HCT116 (cell line): ENCODE measurements around the gene MUC15. TPM values are rescaled to one million over a fixed set of nuclear protein-coding genes. Genes with fewer than 3 reads are reported as not detected.

ENCODE experiments used
- ATAC-seq: fragments of 200-7000 bp; cut with Tn5 transposase; 2 replicates; pipeline ENCODE4 v1.9.1; 2020; ENCODE audit warnings: mild to moderate bottlenecking, moderate library complexity
- BruUV-seq: library from RNA; stranded (reverse); fragments of 400-500 nt; replicated peaks from 2 replicates; lab custom pipeline; 2021; lab: Mats Ljungman, UMichigan
- CTCF ChIA-PET: fragments of 300-600 bp; sonication (Branson Sonifier 250); formaldehyde crosslinking; loops from one replicate; lab custom pipeline; 2021; ENCODE audit warnings: antibody characterized with exemption; lab: Charles Lee
- POLR2A ChIA-PET: fragments of 300-600, 350-600 bp; sonication (Branson Sonifier 250); formaldehyde crosslinking; loops from one replicate; lab custom pipeline; 2021; ENCODE audit warnings: antibody characterized with exemption; lab: Charles Lee
- RAD21 ChIA-PET, 2 experiments: fragments of 300-600 bp; sonication (Branson Sonifier 250); formaldehyde crosslinking; loops; one replicate each; lab custom pipeline; 2023; ENCODE audit warnings: low total read pairs in 2 of 2; ENCODE audit not compliant: uncharacterized antibody in 2 of 2, unreplicated experiment in 2 of 2, low non-redundant PET in 1 of 2; lab: Charles Lee
- DNase-seq: peaks from one replicate; pipeline ENCODE4 v3.0.0-alpha.2; 2010; ENCODE audit warnings: low read depth, low spot score
- H2AFZ ChIP-seq: fragments of 200-600 bp; shearing (Covaris generic), sonication (generic); 2 replicates; pipeline ENCODE4 v1.6.1; 2017; ENCODE audit warnings: low read depth, mixed run types, mixed read lengths, antibody characterized with exemption, low read length; ENCODE audit not compliant: poor library complexity, severe bottlenecking
- H3K27ac ChIP-seq: 2 replicates; pipeline ENCODE4 v1.5.1; 2012; ENCODE audit warnings: low read depth, low read length
- H3K27me3 ChIP-seq: fragments of 200-600 bp; sonication (generic); 2 replicates; pipeline ENCODE4 v1.6.1; 2016; ENCODE audit warnings: mixed run types, low read length, mixed read lengths; ENCODE audit not compliant: insufficient read depth
- H3K36me3 ChIP-seq, 2 experiments: fragments of 200-500 bp in 1 of 2; fragments of 200-600 bp in 1 of 2; sonication (Bioruptor generic) in 1 of 2; sonication (generic) in 1 of 2; 2 replicates each; pipeline versions ENCODE4 v1.5.1 to v1.6.1; 2014 to 2016; ENCODE audit warnings: low read length in 2 of 2, inconsistent platforms in 1 of 2, mixed read lengths in 1 of 2, mixed run types in 1 of 2; ENCODE audit not compliant: insufficient read depth in 2 of 2, control insufficient read depth in 1 of 2
- H3K4me1 ChIP-seq, 2 experiments: fragments of 200-600 bp in 1 of 2; sonication (generic) in 1 of 2; 2 replicates each; pipeline versions ENCODE4 v1.5.1 to v1.6.1; 2012 to 2017; ENCODE audit warnings: low read length in 2 of 2, inconsistent platforms in 1 of 2, mild to moderate bottlenecking in 1 of 2, mixed read lengths in 1 of 2, mixed run types in 1 of 2, moderate library complexity in 1 of 2; ENCODE audit not compliant: insufficient read depth in 2 of 2, control insufficient read depth in 1 of 2
- H3K4me2 ChIP-seq: fragments of 200-600 bp; sonication (generic); 2 replicates; pipeline ENCODE4 v1.6.1; 2017; ENCODE audit warnings: mixed run types, low read length, mixed read lengths
- H3K4me3 ChIP-seq, 2 experiments: fragments of 200-600 bp in 1 of 2; sonication (generic) in 1 of 2; replicated peaks in 1 of 2; 2 replicates each; pipeline ENCODE4 v1.5.1; 2011 to 2016; ENCODE audit warnings: low read length in 2 of 2, control low read depth in 1 of 2, low read depth in 1 of 2, mild to moderate bottlenecking in 1 of 2, mixed read lengths in 1 of 2, mixed run types in 1 of 2
- H3K79me2 ChIP-seq: fragments of 200-600 bp; sonication (generic); 2 replicates; pipeline ENCODE4 v1.6.1; 2017; ENCODE audit warnings: mild to moderate bottlenecking, mixed run types, low read length, moderate library complexity, mixed read lengths; ENCODE audit not compliant: insufficient read depth
- H3K9ac ChIP-seq: fragments of 200-600 bp; sonication (generic); 2 replicates; pipeline ENCODE4 v1.6.1; 2016; ENCODE audit warnings: low read length, mixed read lengths
- H3K9me2 ChIP-seq: fragments of 200-600 bp; sonication (generic), shearing (Covaris generic); 2 replicates; pipeline ENCODE4 v1.6.1; 2017; ENCODE audit warnings: mixed run types, mild to moderate bottlenecking, moderate library complexity; ENCODE audit not compliant: insufficient read depth
- H3K9me3 ChIP-seq, 2 experiments: fragments of 200-500 bp in 1 of 2; fragments of 200-600 bp in 1 of 2; sonication (Bioruptor generic) in 1 of 2; sonication (generic) in 1 of 2; 2 replicates each; pipeline ENCODE4 v1.6.1; 2014 to 2017; ENCODE audit warnings: low read length in 2 of 2, mixed read lengths in 2 of 2, inconsistent platforms in 1 of 2, low read depth in 1 of 2, mild to moderate bottlenecking in 1 of 2, mixed run types in 1 of 2, moderate library complexity in 1 of 2; ENCODE audit not compliant: control insufficient read depth in 1 of 2, insufficient read depth in 1 of 2
- H4K20me1 ChIP-seq: fragments of 200-600 bp; sonication (generic), shearing (Covaris generic); 2 replicates; pipeline ENCODE4 v1.6.1; 2017; ENCODE audit warnings: mixed run types, mild to moderate bottlenecking, moderate library complexity; ENCODE audit not compliant: insufficient read depth
- CBX3 ChIP-seq: IDR thresholded peaks from 2 replicates; pipeline ENCODE4 v1.6.1; 2012; ENCODE audit warnings: low read depth
- CEBPB ChIP-seq: IDR thresholded peaks from 2 replicates; pipeline ENCODE4 v1.6.1; 2012; ENCODE audit warnings: low read depth
- ELF1 ChIP-seq: IDR thresholded peaks from 2 replicates; pipeline ENCODE4 v1.6.1; 2012; ENCODE audit warnings: low read depth, borderline replicate concordance
- EZH2 ChIP-seq: fragments of 200-600 bp; sonication (generic); IDR thresholded peaks from 2 replicates; pipeline ENCODE4 v1.6.1; 2017; ENCODE audit warnings: antibody characterized with exemption, mixed run types
- EZH2phosphoT487 ChIP-seq: fragments of 200-600 bp; IDR thresholded peaks from 2 replicates; pipeline ENCODE4 v1.6.1; 2018; ENCODE audit warnings: antibody characterized with exemption, borderline replicate concordance
- FOSL1 ChIP-seq: IDR thresholded peaks from 2 replicates; pipeline ENCODE4 v1.6.1; 2012; ENCODE audit warnings: low read depth
- JUND ChIP-seq: IDR thresholded peaks from 2 replicates; pipeline ENCODE4 v1.6.1; 2012
- MAX ChIP-seq: IDR thresholded peaks from 2 replicates; pipeline ENCODE4 v1.6.1; 2012
- POLR2A ChIP-seq: IDR thresholded peaks from 2 replicates; pipeline ENCODE4 v1.7.0; 2011; ENCODE audit warnings: borderline replicate concordance; ENCODE audit not compliant: insufficient read depth, insufficient read length; ENCODE audit errors: extremely low read depth
- POLR2AphosphoS5 ChIP-seq: IDR thresholded peaks from 2 replicates; pipeline ENCODE4 v1.6.1; 2011; ENCODE audit warnings: mild to moderate bottlenecking, low read depth, low read length, moderate library complexity
- RAD21 ChIP-seq: IDR thresholded peaks from 2 replicates; pipeline ENCODE4 v1.6.1; 2012; ENCODE audit warnings: low read depth, mild to moderate bottlenecking
- SIN3A ChIP-seq: IDR thresholded peaks from 2 replicates; pipeline ENCODE4 v1.6.1; 2012; ENCODE audit warnings: low read depth
- SRF ChIP-seq: IDR thresholded peaks from 2 replicates; pipeline ENCODE4 v1.6.1; 2012; ENCODE audit warnings: low read depth
- ZFX ChIP-seq: fragments of 450-650 bp; IDR thresholded peaks from 2 replicates; pipeline ENCODE4 v1.6.1; 2017
- ZNF274 ChIP-seq: fragments of 200-500 bp; sonication (Bioruptor generic); IDR thresholded peaks from 2 replicates; pipeline ENCODE4 v1.6.1; 2014; ENCODE audit warnings: mild to moderate bottlenecking, low read depth, low read length, inconsistent platforms
- intact Hi-C: fragments of 100-400 bp; cut with micrococcal nuclease; formaldehyde crosslinking; loops from 2 replicates; pipeline ENCODE4 v1.10.0; 2022
- total RNA-seq: library from RNA; stranded (reverse); gene quantifications from one replicate; pipeline ENCODE4 v1.2.1, GENCODE V29; 2021; ENCODE audit not compliant: unreplicated experiment
- TF ChIP-seq, protein P1 (sequence below): IDR thresholded peaks from 2 replicates; pipeline ENCODE4 v1.6.1; 2011; ENCODE audit warnings: mild to moderate bottlenecking, low read length, moderate library complexity; ENCODE audit not compliant: insufficient replicate concordance; ENCODE audit errors: extremely low read depth
- TF ChIP-seq, protein P2 (sequence below), 3 experiments: fragments of 200-600 bp in 1 of 3; sonication (generic) in 1 of 3; IDR thresholded peaks in 2 of 3; conservative IDR thresholded peaks in 1 of 3; 2 replicates each; pipeline ENCODE4 v1.5.1; 2012 to 2017; ENCODE audit warnings: low read depth in 2 of 3, low read length in 2 of 3, antibody characterized with exemption in 1 of 3, borderline replicate concordance in 1 of 3, control low read depth in 1 of 3, mild to moderate bottlenecking in 1 of 3, mixed read lengths in 1 of 3, mixed run types in 1 of 3, moderate library complexity in 1 of 3; ENCODE audit not compliant: insufficient read depth in 1 of 3
- TF ChIP-seq, protein P3 (sequence below): IDR thresholded peaks from 2 replicates; pipeline ENCODE4 v1.6.1; 2012
- TF ChIP-seq, protein P4 (sequence below): IDR thresholded peaks from 2 replicates; pipeline ENCODE4 v1.6.1; 2012; ENCODE audit warnings: low read depth

The MUC15 gene
- total RNA-seq, 1 experiment from 2014 or later = not detected

- Histone ChIP-seq H3K27ac (no peak overlapping the region), H2AFZ (no peak overlapping the region), H3K79me2 (no peaks in the 10 kb centered on the region), H3K4me2 (no peak overlapping the region), H3K9ac (no peak overlapping the region), H3K9me2 (no peaks in the 10 kb centered on the region), H4K20me1 (no peaks in the 10 kb centered on the region), H3K27me3 (no peaks in the 10 kb centered on the region), H3K4me3 (no peak overlapping the region), H3K9me3 (peaks cover 0 to 7% of the 10 kb centered on the region in 2 experiments; a peak in 3 of 4 replicates), H3K4me1 (no peaks in the 10 kb centered on the region), H3K36me3 (no peaks in the 10 kb centered on the region; a peak in 1 of 4 replicates)
- ChIA-PET RAD21 (no interaction called here), POLR2A (no interaction called here), CTCF (no interaction called here)
- DNase-seq = no peak
- no peak for TF ChIP-seq ELF1
- no peak for TF ChIP-seq EZH2phosphoT487
- TF ChIP-seq, protein P1, sequence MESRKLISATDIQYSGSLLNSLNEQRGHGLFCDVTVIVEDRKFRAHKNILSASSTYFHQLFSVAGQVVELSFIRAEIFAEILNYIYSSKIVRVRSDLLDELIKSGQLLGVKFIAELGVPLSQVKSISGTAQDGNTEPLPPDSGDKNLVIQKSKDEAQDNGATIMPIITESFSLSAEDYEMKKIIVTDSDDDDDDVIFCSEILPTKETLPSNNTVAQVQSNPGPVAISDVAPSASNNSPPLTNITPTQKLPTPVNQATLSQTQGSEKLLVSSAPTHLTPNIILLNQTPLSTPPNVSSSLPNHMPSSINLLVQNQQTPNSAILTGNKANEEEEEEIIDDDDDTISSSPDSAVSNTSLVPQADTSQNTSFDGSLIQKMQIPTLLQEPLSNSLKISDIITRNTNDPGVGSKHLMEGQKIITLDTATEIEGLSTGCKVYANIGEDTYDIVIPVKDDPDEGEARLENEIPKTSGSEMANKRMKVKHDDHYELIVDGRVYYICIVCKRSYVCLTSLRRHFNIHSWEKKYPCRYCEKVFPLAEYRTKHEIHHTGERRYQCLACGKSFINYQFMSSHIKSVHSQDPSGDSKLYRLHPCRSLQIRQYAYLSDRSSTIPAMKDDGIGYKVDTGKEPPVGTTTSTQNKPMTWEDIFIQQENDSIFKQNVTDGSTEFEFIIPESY = no peak
- no peak for TF ChIP-seq JUND
- TF ChIP-seq RAD21 = no peak
- no peak for TF ChIP-seq ZNF274
- no peak for TF ChIP-seq EZH2
- TF ChIP-seq CEBPB = no peak
- no peak for TF ChIP-seq POLR2AphosphoS5
- TF ChIP-seq FOSL1 = no peak
- no peak for TF ChIP-seq SIN3A
- TF ChIP-seq, protein P2, sequence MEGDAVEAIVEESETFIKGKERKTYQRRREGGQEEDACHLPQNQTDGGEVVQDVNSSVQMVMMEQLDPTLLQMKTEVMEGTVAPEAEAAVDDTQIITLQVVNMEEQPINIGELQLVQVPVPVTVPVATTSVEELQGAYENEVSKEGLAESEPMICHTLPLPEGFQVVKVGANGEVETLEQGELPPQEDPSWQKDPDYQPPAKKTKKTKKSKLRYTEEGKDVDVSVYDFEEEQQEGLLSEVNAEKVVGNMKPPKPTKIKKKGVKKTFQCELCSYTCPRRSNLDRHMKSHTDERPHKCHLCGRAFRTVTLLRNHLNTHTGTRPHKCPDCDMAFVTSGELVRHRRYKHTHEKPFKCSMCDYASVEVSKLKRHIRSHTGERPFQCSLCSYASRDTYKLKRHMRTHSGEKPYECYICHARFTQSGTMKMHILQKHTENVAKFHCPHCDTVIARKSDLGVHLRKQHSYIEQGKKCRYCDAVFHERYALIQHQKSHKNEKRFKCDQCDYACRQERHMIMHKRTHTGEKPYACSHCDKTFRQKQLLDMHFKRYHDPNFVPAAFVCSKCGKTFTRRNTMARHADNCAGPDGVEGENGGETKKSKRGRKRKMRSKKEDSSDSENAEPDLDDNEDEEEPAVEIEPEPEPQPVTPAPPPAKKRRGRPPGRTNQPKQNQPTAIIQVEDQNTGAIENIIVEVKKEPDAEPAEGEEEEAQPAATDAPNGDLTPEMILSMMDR (IDR thresholded peaks at IDR 0.05 in 2 of 3, conservative IDR thresholded peaks at IDR 0.05 in 1 of 3; ENCODE audit: borderline replicate concordance in 1 of 3, insufficient read depth in 1 of 3, low read depth in 2 of 3, low read length in 2 of 3) = no peak
- TF ChIP-seq SRF = no peak
- TF ChIP-seq, protein P3, sequence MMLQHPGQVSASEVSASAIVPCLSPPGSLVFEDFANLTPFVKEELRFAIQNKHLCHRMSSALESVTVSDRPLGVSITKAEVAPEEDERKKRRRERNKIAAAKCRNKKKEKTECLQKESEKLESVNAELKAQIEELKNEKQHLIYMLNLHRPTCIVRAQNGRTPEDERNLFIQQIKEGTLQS = no peak
- TF ChIP-seq ZFX = no peak
- TF ChIP-seq POLR2A = no peak
- TF ChIP-seq MAX = no peak
- TF ChIP-seq, protein P4, sequence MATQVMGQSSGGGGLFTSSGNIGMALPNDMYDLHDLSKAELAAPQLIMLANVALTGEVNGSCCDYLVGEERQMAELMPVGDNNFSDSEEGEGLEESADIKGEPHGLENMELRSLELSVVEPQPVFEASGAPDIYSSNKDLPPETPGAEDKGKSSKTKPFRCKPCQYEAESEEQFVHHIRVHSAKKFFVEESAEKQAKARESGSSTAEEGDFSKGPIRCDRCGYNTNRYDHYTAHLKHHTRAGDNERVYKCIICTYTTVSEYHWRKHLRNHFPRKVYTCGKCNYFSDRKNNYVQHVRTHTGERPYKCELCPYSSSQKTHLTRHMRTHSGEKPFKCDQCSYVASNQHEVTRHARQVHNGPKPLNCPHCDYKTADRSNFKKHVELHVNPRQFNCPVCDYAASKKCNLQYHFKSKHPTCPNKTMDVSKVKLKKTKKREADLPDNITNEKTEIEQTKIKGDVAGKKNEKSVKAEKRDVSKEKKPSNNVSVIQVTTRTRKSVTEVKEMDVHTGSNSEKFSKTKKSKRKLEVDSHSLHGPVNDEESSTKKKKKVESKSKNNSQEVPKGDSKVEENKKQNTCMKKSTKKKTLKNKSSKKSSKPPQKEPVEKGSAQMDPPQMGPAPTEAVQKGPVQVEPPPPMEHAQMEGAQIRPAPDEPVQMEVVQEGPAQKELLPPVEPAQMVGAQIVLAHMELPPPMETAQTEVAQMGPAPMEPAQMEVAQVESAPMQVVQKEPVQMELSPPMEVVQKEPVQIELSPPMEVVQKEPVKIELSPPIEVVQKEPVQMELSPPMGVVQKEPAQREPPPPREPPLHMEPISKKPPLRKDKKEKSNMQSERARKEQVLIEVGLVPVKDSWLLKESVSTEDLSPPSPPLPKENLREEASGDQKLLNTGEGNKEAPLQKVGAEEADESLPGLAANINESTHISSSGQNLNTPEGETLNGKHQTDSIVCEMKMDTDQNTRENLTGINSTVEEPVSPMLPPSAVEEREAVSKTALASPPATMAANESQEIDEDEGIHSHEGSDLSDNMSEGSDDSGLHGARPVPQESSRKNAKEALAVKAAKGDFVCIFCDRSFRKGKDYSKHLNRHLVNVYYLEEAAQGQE = no peak
- TF ChIP-seq CBX3 = no peak
- no TSS peak for BruUV-seq
- ATAC-seq = no peak
- intact Hi-C loops = loop anchor here (5.0 kb wide), 1 partner anchor 634 kb away; no protein-coding TSS in a partner anchor
These were observed 49.0 kb downstream of the MUC15 start for GRCh38 chr11:26522912-26523610.
